Lower lobe of right lung (tissue), 2 donors: ENCODE results near the gene SLC35A2. TPM values are rescaled to one million over a fixed set of nuclear protein-coding genes. Genes with fewer than 3 reads are reported as not detected.

Source experiments
- ATAC-seq, 2 donors: fragments of 200-7000 bp; cut with Tn5 transposase; one replicate each; pipeline ENCODE4 v1.9.1; 2020 to 2022; ENCODE audit warnings: mild to moderate bottlenecking in 2 of 2, moderate library complexity in 2 of 2
- DNase-seq: peaks from one replicate; pipeline ENCODE4 v3.0.0-alpha.2; 2020
- H3K27ac ChIP-seq: fragments of 200-600 bp; one replicate; pipeline ENCODE4 v1.8.0; 2022
- H3K27me3 ChIP-seq: fragments of 200-600 bp; one replicate; pipeline ENCODE4 v1.8.0; 2022; ENCODE audit warnings: low read depth
- H3K36me3 ChIP-seq: fragments of 200-600 bp; one replicate; pipeline ENCODE4 v1.8.0; 2022; ENCODE audit warnings: mild to moderate bottlenecking
- H3K4me1 ChIP-seq: fragments of 200-600 bp; one replicate; pipeline ENCODE4 v1.8.0; 2022
- H3K4me3 ChIP-seq: fragments of 200-600 bp; one replicate; pipeline ENCODE4 v1.8.0; 2022; ENCODE audit warnings: mild to moderate bottlenecking
- H3K9me3 ChIP-seq: fragments of 200-600 bp; one replicate; pipeline ENCODE4 v1.8.0; 2022
- intact Hi-C: fragments of 100-400 bp; cut with DNase I; formaldehyde crosslinking; loops from one replicate; pipeline ENCODE4 v1.11.0; 2022
- total RNA-seq: library from RNA; stranded (reverse); fragmentation: NEBNext Ultra II Directional; extraction: Animal tissue kit (Norgen Biotek cat#: 25700); gene quantifications from one replicate; pipeline ENCODE4 v1.2.1, GENCODE V29; 2021
- TF ChIP-seq, protein P1 (sequence below): fragments of 200-600 bp; IDR thresholded peaks from one replicate; pipeline ENCODE4 v1.8.0; 2022; ENCODE audit warnings: antibody characterized with exemption, mild to moderate bottlenecking
- donor health status: DM: no; HTN: yes; CAD: no; lungs with severe emphysema.

SLC35A2 gene
- total RNA-seq, 1 donor from 2014 or later = 21.3 TPM

DNA sequence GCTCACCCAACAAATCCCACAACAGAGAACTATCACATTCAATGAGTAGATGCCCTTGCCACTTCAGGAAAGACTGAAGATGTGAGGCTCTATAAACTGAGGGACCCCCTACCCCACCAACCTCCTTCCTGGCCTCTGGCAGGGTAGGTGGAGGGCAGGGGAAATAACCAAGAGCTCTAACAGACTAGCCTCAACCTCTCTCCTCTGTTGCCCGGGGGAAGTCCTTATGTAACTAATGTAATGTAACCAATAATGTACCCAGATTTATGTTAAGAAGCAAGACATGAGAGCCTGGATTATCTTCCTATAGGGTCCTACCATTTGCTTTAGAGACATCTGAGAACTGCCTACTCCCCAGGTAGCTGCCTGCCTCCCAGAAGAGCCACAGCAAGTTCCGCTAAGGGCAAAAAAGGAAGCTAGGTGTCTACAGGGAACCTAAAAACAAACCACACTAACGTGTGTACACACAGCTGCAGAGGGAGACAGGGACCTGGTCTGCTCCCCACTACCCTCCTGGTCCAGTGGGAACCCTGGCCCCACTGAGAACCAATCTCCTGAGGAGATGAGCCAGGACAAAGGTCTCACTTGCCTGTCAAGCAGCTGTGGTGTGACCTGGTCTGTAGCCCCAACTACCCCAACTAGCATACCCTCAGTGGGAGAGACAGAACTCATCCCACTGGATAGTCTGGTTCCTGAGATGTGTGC lies 28.2 kb upstream of the SLC35A2 start:
- intact Hi-C loops = no loop called here
- H3K36me3 ChIP-seq = peaks cover 18% of the 10 kb centered on the region
- ATAC-seq (no peak), DNase-seq (no peak)
- no peaks in the 10 kb centered on the region for H3K9me3 ChIP-seq
- TF ChIP-seq, protein P1, sequence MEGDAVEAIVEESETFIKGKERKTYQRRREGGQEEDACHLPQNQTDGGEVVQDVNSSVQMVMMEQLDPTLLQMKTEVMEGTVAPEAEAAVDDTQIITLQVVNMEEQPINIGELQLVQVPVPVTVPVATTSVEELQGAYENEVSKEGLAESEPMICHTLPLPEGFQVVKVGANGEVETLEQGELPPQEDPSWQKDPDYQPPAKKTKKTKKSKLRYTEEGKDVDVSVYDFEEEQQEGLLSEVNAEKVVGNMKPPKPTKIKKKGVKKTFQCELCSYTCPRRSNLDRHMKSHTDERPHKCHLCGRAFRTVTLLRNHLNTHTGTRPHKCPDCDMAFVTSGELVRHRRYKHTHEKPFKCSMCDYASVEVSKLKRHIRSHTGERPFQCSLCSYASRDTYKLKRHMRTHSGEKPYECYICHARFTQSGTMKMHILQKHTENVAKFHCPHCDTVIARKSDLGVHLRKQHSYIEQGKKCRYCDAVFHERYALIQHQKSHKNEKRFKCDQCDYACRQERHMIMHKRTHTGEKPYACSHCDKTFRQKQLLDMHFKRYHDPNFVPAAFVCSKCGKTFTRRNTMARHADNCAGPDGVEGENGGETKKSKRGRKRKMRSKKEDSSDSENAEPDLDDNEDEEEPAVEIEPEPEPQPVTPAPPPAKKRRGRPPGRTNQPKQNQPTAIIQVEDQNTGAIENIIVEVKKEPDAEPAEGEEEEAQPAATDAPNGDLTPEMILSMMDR = no peak
- H3K27me3 ChIP-seq = no peaks in the 10 kb centered on the region
- H3K27ac ChIP-seq = peak overlapping the region; percentile 21
- H3K4me3 ChIP-seq = no peak overlapping the region
- H3K4me1 ChIP-seq = peaks cover 34% of the 10 kb centered on the region

DNA sequence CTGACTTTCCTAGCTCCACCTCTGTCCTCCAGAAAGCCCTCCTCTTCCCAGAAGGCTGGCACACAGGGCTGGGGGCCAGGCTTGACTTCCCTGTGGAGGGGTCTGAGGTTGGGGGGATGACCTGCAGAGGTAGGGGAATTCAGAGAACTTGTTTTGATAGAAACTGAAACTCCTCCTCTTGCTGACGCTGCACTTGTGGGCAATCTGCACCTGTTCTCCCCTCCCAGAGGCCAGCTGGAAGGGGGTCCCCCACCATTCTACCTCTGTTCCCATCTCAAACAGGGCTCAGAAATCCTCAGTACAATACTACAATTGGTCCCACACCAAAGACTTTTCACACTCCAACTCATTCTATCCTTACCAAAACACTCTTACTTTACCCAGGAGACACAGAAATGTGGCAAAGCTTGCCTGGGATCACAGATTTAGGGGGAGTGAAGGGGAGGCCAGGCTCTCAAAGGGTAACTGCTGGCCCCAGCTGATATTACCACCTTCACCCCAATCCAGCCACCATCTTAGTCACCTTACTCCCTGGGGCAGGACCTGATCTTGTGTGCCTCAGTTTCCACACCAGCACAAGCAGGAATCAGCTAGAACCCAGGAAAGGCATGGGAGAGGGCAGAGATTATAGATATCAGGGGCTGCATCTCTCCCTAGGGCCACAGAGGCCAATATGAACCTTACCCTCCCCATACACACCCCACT lies 27.4 kb upstream of the SLC35A2 start:
- H3K27me3 ChIP-seq = no peaks in the 10 kb centered on the region
- H3K27ac ChIP-seq = peak overlapping the region; percentile 21
- no peaks in the 10 kb centered on the region for H3K9me3 ChIP-seq
- H3K36me3 ChIP-seq = peaks cover 26% of the 10 kb centered on the region
- H3K4me1 ChIP-seq = peaks cover 34% of the 10 kb centered on the region
- DNase-seq (no peak), ATAC-seq (no peak)
- H3K4me3 ChIP-seq = no peak overlapping the region
- intact Hi-C loops = no loop called here
- TF ChIP-seq, protein P1 = no peak

DNA sequence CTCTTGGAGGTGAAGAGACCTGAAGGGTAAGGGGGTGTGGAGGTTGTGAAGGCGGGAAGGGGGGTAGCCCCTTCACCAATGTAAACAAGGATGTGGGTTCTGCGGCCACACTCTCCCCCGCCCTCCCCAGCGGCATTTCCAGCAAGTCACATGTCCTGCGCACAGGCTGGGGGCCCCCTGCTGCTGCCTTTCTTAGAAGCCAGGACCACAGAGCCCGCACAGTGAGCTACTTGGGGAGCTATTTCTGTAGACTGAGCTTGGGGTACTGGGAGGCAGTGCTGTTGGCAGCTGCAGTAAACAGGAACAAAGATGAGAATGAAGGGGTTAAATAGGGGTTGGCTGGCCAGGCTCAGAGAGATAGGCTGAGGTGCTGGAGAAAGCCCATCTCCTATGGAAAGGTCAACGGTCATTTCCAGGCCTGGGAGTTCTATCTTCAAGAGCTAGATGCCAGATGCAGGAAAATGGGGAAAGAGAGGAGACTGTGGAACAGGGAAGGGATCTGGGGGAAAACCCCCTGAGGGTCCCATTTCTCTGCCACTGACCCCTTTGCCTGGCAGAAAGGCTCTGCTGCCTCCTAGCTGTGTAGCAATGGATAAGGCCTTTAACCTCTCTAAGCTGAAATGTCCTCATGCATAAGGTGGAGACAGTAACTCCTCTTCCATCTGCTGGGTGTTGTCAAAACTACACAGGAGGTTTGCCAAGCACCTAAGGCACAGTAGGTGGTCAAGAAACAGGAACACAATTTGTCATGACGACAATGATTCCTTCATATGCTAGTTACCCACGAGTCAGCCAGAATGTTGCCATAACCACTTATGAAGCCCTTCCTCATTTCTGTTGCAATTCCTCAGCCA lies 25.8 kb upstream of the SLC35A2 start:
- Histone ChIP-seq H3K9me3 (no peaks in the 10 kb centered on the region), H3K27ac (peak overlapping the region; percentile 78), H3K4me3 (no peak overlapping the region), H3K36me3 (peaks cover 30% of the 10 kb centered on the region), H3K27me3 (no peaks in the 10 kb centered on the region), H3K4me1 (peaks cover 34% of the 10 kb centered on the region)
- ATAC-seq (peak; percentile 87 to 91), DNase-seq (peak; percentile 84)
- TF ChIP-seq, protein P1 = peak; percentile 7
- intact Hi-C loops = no loop called here

DNA sequence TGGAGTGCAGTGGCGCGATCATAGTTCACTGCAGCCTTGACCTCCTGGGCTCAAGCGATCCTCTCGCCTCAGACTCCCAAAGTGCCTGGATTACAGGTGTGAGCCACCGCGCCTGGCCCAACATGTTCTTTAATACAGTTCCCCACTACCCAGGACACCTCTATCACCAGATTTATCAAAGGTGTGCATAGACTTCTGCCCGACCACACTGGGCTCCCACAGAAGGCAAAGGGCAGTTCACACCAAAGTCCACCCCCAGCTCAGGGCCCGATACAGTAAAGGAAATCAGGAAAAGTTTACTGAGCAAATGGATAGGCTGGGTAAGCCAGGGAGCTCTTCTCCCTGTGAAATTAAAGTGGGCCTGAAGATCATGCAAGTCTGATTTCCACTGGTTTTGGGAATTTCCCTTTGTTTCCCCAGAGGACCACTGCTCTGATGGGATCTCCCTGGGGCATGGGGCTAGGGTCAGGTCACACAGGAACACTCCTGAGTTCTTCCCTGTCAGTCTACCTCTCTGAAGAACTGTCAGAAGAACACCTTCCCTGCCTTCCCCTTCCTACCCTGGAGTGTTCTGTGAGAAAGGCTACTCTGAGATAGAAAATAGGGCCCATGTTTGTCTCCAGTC lies 25.1 kb upstream of the SLC35A2 start:
- peak in 1 of 2 donors; percentile 30 for ATAC-seq
- Histone ChIP-seq H3K27me3 (no peaks in the 10 kb centered on the region), H3K27ac (peak overlapping the region; percentile 78), H3K4me1 (peaks cover 34% of the 10 kb centered on the region), H3K4me3 (no peak overlapping the region), H3K9me3 (no peaks in the 10 kb centered on the region), H3K36me3 (peaks cover 38% of the 10 kb centered on the region)
- TF ChIP-seq, protein P1 = no peak
- DNase-seq = no peak
- intact Hi-C loops = no loop called here

DNA sequence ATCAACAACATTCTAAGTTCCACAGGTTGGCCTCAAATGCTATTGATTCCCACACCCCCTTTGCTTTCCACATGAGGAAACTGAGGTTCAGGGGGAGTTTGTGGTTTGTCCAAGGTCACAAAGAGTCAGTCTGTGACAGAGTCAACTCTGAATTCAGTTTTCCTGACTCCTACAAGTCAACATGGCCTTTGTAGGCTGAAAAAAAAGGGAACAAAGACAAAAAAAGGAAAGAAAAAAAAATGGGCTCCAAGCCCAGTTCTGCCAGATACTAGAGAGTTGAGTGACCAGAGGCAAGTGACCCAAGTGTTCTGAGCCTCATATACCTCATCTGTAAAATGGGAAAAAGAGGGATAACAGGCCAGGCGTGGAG lies 23.8 kb upstream of the SLC35A2 start:
- Histone ChIP-seq H3K4me3 (no peak overlapping the region), H3K4me1 (peaks cover 28% of the 10 kb centered on the region), H3K36me3 (peaks cover 44% of the 10 kb centered on the region), H3K27me3 (no peaks in the 10 kb centered on the region), H3K9me3 (no peaks in the 10 kb centered on the region), H3K27ac (no peak overlapping the region)
- intact Hi-C loops = no loop called here
- TF ChIP-seq, protein P1 = no peak
- DNase-seq (no peak), ATAC-seq (no peak)
